OCI-LY1 (cell line): ENCODE results near the gene FBXW4.

ENCODE experiments used
- H2AFZ ChIP-seq: fragments of 200-600 bp; sonication (generic), shearing (Covaris generic); 2 replicates; pipeline ENCODE4 v1.6.0; 2014; ENCODE audit warnings: antibody characterized with exemption, mild to moderate bottlenecking, low read length
- H3F3A ChIP-seq: fragments of 200-600 bp; sonication (generic), shearing (Covaris generic); 2 replicates; pipeline ENCODE4 v1.6.0; 2014; ENCODE audit warnings: mild to moderate bottlenecking, antibody characterized with exemption, low read length, moderate library complexity; ENCODE audit not compliant: insufficient read depth
- H3K27ac ChIP-seq: fragments of 200-600 bp; sonication (generic); 2 replicates; pipeline ENCODE4 v1.5.1; 2014; ENCODE audit warnings: low read length, mixed run types, mild to moderate bottlenecking, low read depth; ENCODE audit not compliant: poor library complexity, severe bottlenecking
- H3K27me3 ChIP-seq: fragments of 200-600 bp; sonication (generic); 2 replicates; pipeline ENCODE4 v1.6.0; 2014; ENCODE audit warnings: antibody characterized with exemption, mild to moderate bottlenecking, low read length, moderate library complexity; ENCODE audit not compliant: insufficient read depth
- H3K36me3 ChIP-seq: fragments of 200-600 bp; sonication (generic); 2 replicates; pipeline ENCODE4 v1.6.1; 2014; ENCODE audit warnings: mild to moderate bottlenecking, antibody characterized with exemption, low read length, moderate library complexity, mixed read lengths; ENCODE audit not compliant: insufficient read depth
- H3K4me1 ChIP-seq: fragments of 200-600 bp; sonication (generic); 2 replicates; pipeline ENCODE4 v1.5.1; 2014; ENCODE audit warnings: mild to moderate bottlenecking, low read length, moderate library complexity; ENCODE audit not compliant: insufficient read depth, severe bottlenecking
- H3K4me2 ChIP-seq: fragments of 200-600 bp; sonication (generic), shearing (Covaris generic); 2 replicates; pipeline ENCODE4 v1.6.1; 2014; ENCODE audit warnings: low read length
- H3K4me3 ChIP-seq: fragments of 200-600 bp; sonication (generic); 2 replicates; pipeline ENCODE4 v1.5.1; 2014; ENCODE audit warnings: low read length, low read depth, mild to moderate bottlenecking, mixed read lengths; ENCODE audit not compliant: poor library complexity, severe bottlenecking
- H3K79me2 ChIP-seq: fragments of 200-600 bp; shearing (Covaris generic); 2 replicates; pipeline ENCODE4 v1.6.1; 2016; ENCODE audit warnings: mixed run types, low read length, mixed read lengths; ENCODE audit not compliant: insufficient read depth
- H3K9ac ChIP-seq: fragments of 200-600 bp; sonication (generic), shearing (Covaris generic); 2 replicates; pipeline ENCODE4 v1.6.1; 2014; ENCODE audit warnings: mild to moderate bottlenecking, low read length, mixed read lengths
- H3K9me2 ChIP-seq: fragments of 200-600 bp; sonication (generic), shearing (Covaris generic); 2 replicates; pipeline ENCODE4 v1.6.1; 2014; ENCODE audit warnings: low read depth, mild to moderate bottlenecking, low read length, mixed read lengths
- H3K9me3 ChIP-seq: fragments of 200-600 bp; shearing (Covaris generic); 2 replicates; pipeline ENCODE4 v1.6.1; 2014; ENCODE audit warnings: low read length, mixed read lengths
- H4K20me1 ChIP-seq: fragments of 200-600 bp; sonication (generic), shearing (Covaris generic); 2 replicates; pipeline ENCODE4 v1.6.0; 2016; ENCODE audit warnings: mild to moderate bottlenecking, low read length; ENCODE audit not compliant: insufficient read depth
- EZH2 ChIP-seq: fragments of 200-600 bp; sonication (generic), shearing (Covaris generic); IDR thresholded peaks from 2 replicates; pipeline ENCODE4 v1.8.0; 2017; ENCODE audit warnings: borderline replicate concordance, mixed run types, mild to moderate bottlenecking, antibody characterized with exemption, low read length, moderate library complexity, mixed read lengths
- TF ChIP-seq, protein P1 (sequence below): fragments of 200-600 bp; sonication (generic), shearing (Covaris generic); IDR thresholded peaks from 2 replicates; pipeline ENCODE4 v1.5.1; 2017; ENCODE audit warnings: mild to moderate bottlenecking, antibody characterized with exemption, low read length, moderate library complexity, mixed read lengths

The FBXW4 gene

DNA sequence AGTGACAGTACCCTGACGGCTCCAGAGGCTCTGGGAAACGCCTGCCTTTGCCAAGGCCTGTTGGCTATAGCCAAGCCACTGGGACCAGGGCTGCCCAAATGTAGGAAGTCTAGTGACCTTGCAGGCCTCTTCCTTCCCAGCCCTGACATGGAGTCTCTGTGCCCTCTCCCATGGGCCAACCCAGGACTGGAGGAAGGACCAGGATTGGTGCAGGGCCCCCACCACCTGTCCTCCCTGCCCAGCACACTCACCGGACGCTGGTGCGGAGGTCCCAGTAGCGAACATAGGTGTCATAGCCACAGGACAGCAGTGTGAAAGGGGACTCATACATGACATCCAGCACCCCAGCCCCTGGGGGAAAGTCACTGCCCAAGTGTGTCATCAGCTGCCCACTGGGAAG lies 82.9 kb downstream of the FBXW4 start:
- Histone ChIP-seq H3K4me1 (peaks cover under 1% of the 10 kb centered on the region), H3K9me3 (no peaks in the 10 kb centered on the region), H2AFZ (no peak overlapping the region), H3K9me2 (no peaks in the 10 kb centered on the region), H3K4me3 (no peak overlapping the region), H3K27me3 (no peaks in the 10 kb centered on the region), H3K4me2 (no peak overlapping the region), H3K27ac (no peak overlapping the region), H3K36me3 (peaks cover 28% of the 10 kb centered on the region), H4K20me1 (no peaks in the 10 kb centered on the region), H3K9ac (no peak overlapping the region), H3F3A (no peaks in the 10 kb centered on the region), H3K79me2 (no peaks in the 10 kb centered on the region)
- TF ChIP-seq, protein P1, sequence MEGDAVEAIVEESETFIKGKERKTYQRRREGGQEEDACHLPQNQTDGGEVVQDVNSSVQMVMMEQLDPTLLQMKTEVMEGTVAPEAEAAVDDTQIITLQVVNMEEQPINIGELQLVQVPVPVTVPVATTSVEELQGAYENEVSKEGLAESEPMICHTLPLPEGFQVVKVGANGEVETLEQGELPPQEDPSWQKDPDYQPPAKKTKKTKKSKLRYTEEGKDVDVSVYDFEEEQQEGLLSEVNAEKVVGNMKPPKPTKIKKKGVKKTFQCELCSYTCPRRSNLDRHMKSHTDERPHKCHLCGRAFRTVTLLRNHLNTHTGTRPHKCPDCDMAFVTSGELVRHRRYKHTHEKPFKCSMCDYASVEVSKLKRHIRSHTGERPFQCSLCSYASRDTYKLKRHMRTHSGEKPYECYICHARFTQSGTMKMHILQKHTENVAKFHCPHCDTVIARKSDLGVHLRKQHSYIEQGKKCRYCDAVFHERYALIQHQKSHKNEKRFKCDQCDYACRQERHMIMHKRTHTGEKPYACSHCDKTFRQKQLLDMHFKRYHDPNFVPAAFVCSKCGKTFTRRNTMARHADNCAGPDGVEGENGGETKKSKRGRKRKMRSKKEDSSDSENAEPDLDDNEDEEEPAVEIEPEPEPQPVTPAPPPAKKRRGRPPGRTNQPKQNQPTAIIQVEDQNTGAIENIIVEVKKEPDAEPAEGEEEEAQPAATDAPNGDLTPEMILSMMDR, result no peak
- no peak for TF ChIP-seq EZH2

DNA sequence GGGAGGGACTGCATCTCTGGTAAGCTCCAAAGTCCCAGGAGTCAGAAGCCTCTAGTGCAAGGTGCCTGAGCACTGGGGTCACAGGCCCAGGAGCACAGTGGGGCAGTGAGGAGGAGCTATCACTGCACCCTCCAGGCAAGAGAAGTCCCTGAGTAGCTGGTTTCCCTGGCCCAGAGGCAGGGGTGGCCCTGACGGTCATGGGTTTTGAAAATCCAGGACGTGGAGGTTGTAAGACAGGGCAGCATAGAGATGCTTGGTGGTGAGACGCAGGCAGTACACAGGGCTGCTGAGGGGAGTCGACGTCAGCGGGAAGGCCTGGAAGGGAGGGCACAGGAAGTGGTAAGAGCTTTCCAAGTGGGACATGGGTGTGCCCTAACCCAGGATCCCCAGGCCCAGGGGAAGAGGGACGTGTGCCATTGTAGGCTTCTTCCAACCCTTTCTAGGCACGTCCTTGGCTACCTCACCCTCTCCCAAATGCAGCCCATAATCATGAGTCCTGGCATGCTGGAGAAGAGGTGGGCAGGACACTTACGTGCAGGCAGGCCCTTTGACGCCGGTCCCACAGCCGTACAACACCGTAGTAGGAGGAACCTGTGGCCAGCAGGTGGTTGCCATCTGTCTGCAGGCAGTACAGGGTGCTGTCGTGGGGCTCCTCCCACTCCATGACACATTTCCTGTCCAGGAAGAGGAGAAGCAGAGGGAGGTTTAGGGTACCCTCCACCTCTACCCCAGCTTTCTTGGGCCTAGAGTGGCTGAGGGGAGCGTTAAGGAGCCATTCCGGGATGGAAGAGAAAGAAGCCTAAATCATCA lies 83.7 kb downstream of the FBXW4 start:
- no peaks in the 10 kb centered on the region for H3K4me1 ChIP-seq
- H3K36me3 ChIP-seq, result peaks cover 28% of the 10 kb centered on the region
- H3K4me2 ChIP-seq, result no peak overlapping the region
- H3K9me2 ChIP-seq, result no peaks in the 10 kb centered on the region
- H3K9me3 ChIP-seq, result no peaks in the 10 kb centered on the region
- no peaks in the 10 kb centered on the region for H4K20me1 ChIP-seq
- no peak for TF ChIP-seq EZH2
- TF ChIP-seq, protein P1, result no peak
- H3K27me3 ChIP-seq, result no peaks in the 10 kb centered on the region
- H3K4me3 ChIP-seq, result no peak overlapping the region
- H3K27ac ChIP-seq, result no peak overlapping the region
- no peak overlapping the region for H2AFZ ChIP-seq
- no peak overlapping the region for H3K9ac ChIP-seq
- H3F3A ChIP-seq, result no peaks in the 10 kb centered on the region
- H3K79me2 ChIP-seq, result no peaks in the 10 kb centered on the region

DNA sequence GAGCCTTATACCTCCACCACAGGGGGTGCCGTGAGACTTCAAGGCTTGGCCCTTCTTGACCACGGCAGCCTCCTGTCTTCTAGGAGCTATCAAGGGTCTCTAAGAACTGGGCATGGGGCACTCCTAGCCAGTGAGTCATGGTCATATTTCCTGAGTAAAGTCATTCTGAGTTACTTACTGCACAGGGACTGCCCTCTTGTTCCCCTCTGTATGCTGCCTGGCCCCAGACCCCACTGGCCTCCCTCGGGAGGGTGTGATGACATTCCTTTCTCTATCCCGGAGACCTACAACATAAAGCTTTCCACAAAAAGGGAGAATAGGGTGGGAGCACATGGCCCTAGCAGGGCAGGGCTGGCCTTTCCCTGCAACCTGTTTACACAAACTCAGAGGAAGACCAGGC lies 85.5 kb downstream of the FBXW4 start:
- no peaks in the 10 kb centered on the region for H3K79me2 ChIP-seq
- TF ChIP-seq, protein P1, result no peak
- TF ChIP-seq EZH2, result no peak
- no peak overlapping the region for H3K27ac ChIP-seq
- no peaks in the 10 kb centered on the region for H4K20me1 ChIP-seq
- H3K4me2 ChIP-seq, result no peak overlapping the region
- H3K36me3 ChIP-seq, result peaks cover 28% of the 10 kb centered on the region
- H3F3A ChIP-seq, result no peaks in the 10 kb centered on the region
- no peaks in the 10 kb centered on the region for H3K9me2 ChIP-seq
- H3K4me1 ChIP-seq, result no peaks in the 10 kb centered on the region
- H2AFZ ChIP-seq, result no peak overlapping the region
- no peaks in the 10 kb centered on the region for H3K9me3 ChIP-seq
- no peak overlapping the region for H3K4me3 ChIP-seq
- H3K9ac ChIP-seq, result no peak overlapping the region
- no peaks in the 10 kb centered on the region for H3K27me3 ChIP-seq
